Measurements from ENCODE around the gene NRP2.

DNA sequence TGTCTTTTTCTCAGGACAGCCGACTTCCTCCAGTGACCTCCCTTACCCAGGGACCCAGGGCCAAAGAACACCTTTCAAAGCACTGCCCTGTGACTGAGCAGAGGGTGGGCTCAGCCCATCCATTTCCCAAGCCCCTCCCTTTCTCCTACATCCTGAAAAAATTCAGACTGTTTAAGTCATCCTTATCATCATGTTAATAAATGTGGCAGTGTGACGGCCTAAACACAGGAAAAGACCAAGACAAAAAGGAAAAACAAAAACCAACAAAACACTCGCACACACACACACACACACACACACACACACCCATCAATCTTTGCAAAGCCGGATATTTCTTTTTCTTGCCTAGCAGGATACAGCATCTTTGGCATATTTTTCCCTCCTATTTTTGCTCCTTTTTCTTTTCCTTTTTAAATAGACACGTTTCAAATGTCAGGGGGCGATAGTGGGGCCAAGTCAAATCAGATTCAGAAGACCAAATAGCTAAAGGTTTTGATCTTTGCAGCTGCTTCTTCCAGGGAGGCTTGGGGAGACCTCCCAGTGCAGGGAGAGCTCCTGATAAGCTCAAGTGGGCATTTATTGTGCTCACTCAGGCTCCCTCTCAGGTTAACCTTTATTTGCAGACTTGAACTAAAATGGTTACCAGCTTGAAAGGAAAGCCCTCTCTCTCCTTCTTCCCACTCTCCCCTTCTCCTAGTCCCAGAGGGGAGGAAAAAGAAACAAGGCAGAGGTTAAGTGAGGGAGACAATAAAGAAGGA lies 39.5 kb upstream of the NRP2 start:
- no peak for TF ChIP-seq YY1 (IDR thresholded peaks at IDR 0.05; ENCODE audit: insufficient read depth, insufficient read length)
- TF ChIP-seq ZNF274 (IDR thresholded peaks at IDR 0.05; ENCODE audit: low read depth, low read length), result no peak

Measured in NT2/D1 (cell line).